ENCODE results near the gene TMEM220. TPM values are rescaled to one million over a fixed set of nuclear protein-coding genes. Genes with fewer than 3 reads are reported as not detected.

Gene TMEM220
- total RNA-seq, 1 experiment from 2014 or later, result not detected

- TF ChIP-seq JUND (IDR thresholded peaks at IDR 0.05) (no peak), POLR2A (IDR thresholded peaks at IDR 0.05; ENCODE audit: borderline replicate concordance, extremely low read depth, insufficient read depth, insufficient read length) (no peak), ZNF274 (IDR thresholded peaks at IDR 0.05; ENCODE audit: low read depth, low read length) (no peak)
These were observed 12.6 kb upstream of the TMEM220 start (continued) for GRCh38 chr17:10742431-10742830.

GRCh38 chr17:10741416-10742135 lies 11.8 kb upstream of the TMEM220 start:
- H3K9ac ChIP-seq (ENCODE audit: low read length), result no peak overlapping the region
- peaks cover 21% of the 10 kb centered on the region; the same call in 1 of the 2 replicates for H3K27me3 ChIP-seq (ENCODE audit: insufficient read depth, low read length)
- H4K20me1 ChIP-seq (ENCODE audit: insufficient read depth), result no peaks in the 10 kb centered on the region
- TF ChIP-seq ZBTB33 (IDR thresholded peaks at IDR 0.05; ENCODE audit: extremely low read depth, insufficient replicate concordance, low read length) (no peak), EZH2phosphoT487 (IDR thresholded peaks at IDR 0.05; ENCODE audit: borderline replicate concordance) (no peak), ZNF274 (IDR thresholded peaks at IDR 0.05; ENCODE audit: low read depth, low read length) (no peak), TCF7L2 (IDR thresholded peaks at IDR 0.05; ENCODE audit: borderline replicate concordance, extremely low read depth, insufficient read depth, insufficient read length) (no peak), ATF3 (IDR thresholded peaks at IDR 0.05) (no peak), JUND (IDR thresholded peaks at IDR 0.05) (no peak), CTCF (IDR thresholded peaks at IDR 0.05 in 2 of 3, conservative IDR thresholded peaks at IDR 0.05 in 1 of 3; ENCODE audit: borderline replicate concordance in 1 of 3, insufficient read depth in 1 of 3, low read depth in 2 of 3, low read length in 2 of 3) (no peak), EGR1 (IDR thresholded peaks at IDR 0.05; ENCODE audit: low read depth) (no peak), FOSL1 (IDR thresholded peaks at IDR 0.05; ENCODE audit: low read depth) (no peak), ZFX (IDR thresholded peaks at IDR 0.05) (no peak), ELF1 (IDR thresholded peaks at IDR 0.05; ENCODE audit: borderline replicate concordance, low read depth) (no peak), MAX (IDR thresholded peaks at IDR 0.05) (no peak), CEBPB (IDR thresholded peaks at IDR 0.05; ENCODE audit: low read depth) (no peak), EZH2 (IDR thresholded peaks at IDR 0.05) (no peak), POLR2A (IDR thresholded peaks at IDR 0.05; ENCODE audit: borderline replicate concordance, extremely low read depth, insufficient read depth, insufficient read length) (no peak), YY1 (IDR thresholded peaks at IDR 0.05; ENCODE audit: extremely low read depth, insufficient replicate concordance, low read depth, low read length) (no peak), SIN3A (IDR thresholded peaks at IDR 0.05; ENCODE audit: low read depth) (no peak), SRF (IDR thresholded peaks at IDR 0.05; ENCODE audit: low read depth) (no peak), POLR2AphosphoS5 (IDR thresholded peaks at IDR 0.05; ENCODE audit: low read depth, low read length) (no peak)
- H3K36me3 ChIP-seq (ENCODE audit: control insufficient read depth in 1 of 2, insufficient read depth in 2 of 2, low read length in 2 of 2), result no peaks in the 10 kb centered on the region
- no peak overlapping the region for H3K27ac ChIP-seq (ENCODE audit: low read depth, low read length)
- H3K4me1 ChIP-seq (ENCODE audit: control insufficient read depth in 1 of 2, insufficient read depth in 2 of 2, low read length in 2 of 2), result no peaks in the 10 kb centered on the region
- BruUV-seq (replicated peaks), result no TSS peak
- ATAC-seq (no peak), DNase-seq (ENCODE audit: low read depth, low spot score) (no peak)
- ChIA-PET RAD21 (ENCODE audit: low non-redundant PET in 1 of 2, low total read pairs in 2 of 2, uncharacterized antibody in 2 of 2, unreplicated experiment in 2 of 2) (no interaction called here), POLR2A (no interaction called here), CTCF (no interaction called here)
- no peak overlapping the region for H2AFZ ChIP-seq (ENCODE audit: low read depth, low read length, poor library complexity, severe bottlenecking)
- intact Hi-C loops (cut with micrococcal nuclease), result no loop called here
- H3K9me2 ChIP-seq (ENCODE audit: insufficient read depth), result no peaks in the 10 kb centered on the region
- no peaks in the 10 kb centered on the region for H3K9me3 ChIP-seq (ENCODE audit: control insufficient read depth in 1 of 2, insufficient read depth in 1 of 2, low read depth in 1 of 2, low read length in 2 of 2)
- H3K79me2 ChIP-seq (ENCODE audit: insufficient read depth, low read length), result no peaks in the 10 kb centered on the region
- no peak overlapping the region for H3K4me3 ChIP-seq (replicated peaks in 1 of 2; ENCODE audit: low read depth in 1 of 2, low read length in 2 of 2)
- no peak overlapping the region for H3K4me2 ChIP-seq (ENCODE audit: low read length)
